Kidney (tissue), 14 donors: ENCODE results near the gene HIF3A. TPM values are rescaled to one million over a fixed set of nuclear protein-coding genes. Genes with fewer than 3 reads are reported as not detected.
"Not testable (repeated sequence)": the region's sequence is repeated elsewhere in the genome, so short reads cannot be mapped to it uniquely, and the experiment has no call there.

ENCODE experiments used
- DNase-seq, 5 donors: peaks; one replicate each; pipeline ENCODE4 v3.0.0-alpha.2; 2013 to 2020
- FAIRE-seq: peaks from 2 replicates; lab custom pipeline; 2012; peaks lifted over from hg19 to GRCh38; lab: Jason Lieb, UNC
- H3K27ac ChIP-seq, 2 donors: one replicate each; pipeline ENCODE4 v1.7.0; 2013; ENCODE audit warnings: low read depth in 2 of 2, low read length in 2 of 2, inconsistent platforms in 1 of 2
- H3K27me3 ChIP-seq: one replicate; pipeline ENCODE4 v1.7.1; 2013; ENCODE audit warnings: low read length, inconsistent platforms; ENCODE audit not compliant: control insufficient read depth, insufficient read depth
- H3K36me3 ChIP-seq, 3 donors: one replicate each; pipeline versions ENCODE4 v1.7.0 to v1.7.1; 2013; ENCODE audit warnings: low read length in 3 of 3, control low read depth in 1 of 3, inconsistent platforms in 1 of 3; ENCODE audit not compliant: insufficient read depth in 3 of 3, control insufficient read depth in 2 of 3
- H3K4me1 ChIP-seq, 3 donors: one replicate each; pipeline versions ENCODE4 v1.7.0 to v1.7.1; 2013; ENCODE audit warnings: low read length in 3 of 3, inconsistent platforms in 1 of 3, low read depth in 1 of 3; ENCODE audit not compliant: control insufficient read depth in 2 of 3, insufficient read depth in 2 of 3
- H3K4me3 ChIP-seq, 3 donors: one replicate each; pipeline versions ENCODE4 v1.7.0 to v1.8.1; 2013; ENCODE audit warnings: low read length in 3 of 3, control low read depth in 1 of 3, inconsistent platforms in 1 of 3
- H3K9ac ChIP-seq, 3 donors: one replicate each; pipeline versions ENCODE4 v1.7.0 to v1.7.1; 2013; ENCODE audit warnings: low read length in 3 of 3, control low read depth in 1 of 3, inconsistent platforms in 1 of 3
- H3K9me3 ChIP-seq, 3 donors: one replicate each; pipeline versions ENCODE4 v1.7.0 to v1.7.1; 2013; ENCODE audit warnings: low read length in 3 of 3, control low read depth in 1 of 3, inconsistent platforms in 1 of 3; ENCODE audit not compliant: control insufficient read depth in 2 of 3, insufficient read depth in 1 of 3
- CTCF ChIP-seq: IDR thresholded peaks from 3 replicates; pipeline ENCODE4 v1.5.1; 2012; ENCODE audit warnings: mild to moderate bottlenecking, moderate library complexity, borderline replicate concordance; ENCODE audit not compliant: insufficient read depth; ENCODE audit errors: extremely low read depth
- intact Hi-C: fragments of 100-400 bp; cut with DNase I; formaldehyde crosslinking; loops from one replicate; pipeline ENCODE4 v1.11.1; 2022
- polyA plus RNA-seq: library from polyadenylated mRNA; stranded (reverse); fragments of 350-450 nt; fragmentation: Illumina TruSeq; extraction: RNeasy Lipid Tissue Mini Kit (QIAGEN cat#74804); gene quantifications from one replicate; pipeline ENCODE4 v1.2.3, GENCODE V29; 2014; ENCODE audit warnings: low read depth, low replicate concordance; ENCODE audit not compliant: insufficient read depth
- total RNA-seq: library from RNA; stranded (reverse); fragmentation: NEBNext Ultra II Directional; extraction: Animal tissue kit (Norgen Biotek cat#: 25700); gene quantifications from one replicate; pipeline ENCODE4 v1.2.1, GENCODE V29; 2021
- donor health status: control.
- donor health status: control.
- donor health status: control.
- donor health status: control.
- donor health status: control.
- donor health status: DM: yes; HTN: yes; CAD: no.
- donor health status: Normal renal cell carcinoma (clear cell type).

Gene HIF3A
- total and polyA plus RNA-seq, 2 donors from 2014 or later = 3.3 to 40.4 TPM

GRCh38 chr19:46372901-46373490 is 76.2 kb downstream of the HIF3A start:
- H3K27me3 ChIP-seq = no peaks in the 10 kb centered on the region
- H3K4me1 ChIP-seq = peaks cover 0 to 24% (median 5%) of the 10 kb centered on the region in 3 donors
- no peaks in the 10 kb centered on the region for H3K9me3 ChIP-seq
- TF ChIP-seq CTCF = peak; percentile 2
- intact Hi-C loops = no loop called here
- H3K4me3 ChIP-seq = no peak overlapping the region
- peak overlapping the region in 1 of 2 donors; percentile 9 for H3K27ac ChIP-seq
- FAIRE-seq (no peak), DNase-seq (peak in 2 of 5 donors; percentile 37 to 76)
- H3K36me3 ChIP-seq = peaks cover 0 to 15% (median 15%) of the 10 kb centered on the region in 3 donors
- no peak overlapping the region for H3K9ac ChIP-seq

- H3K4me1 ChIP-seq = peaks cover 0 to 24% (median 5%) of the 10 kb centered on the region in 3 donors
- H3K27ac ChIP-seq = peak overlapping the region; percentile 65 to 74
- H3K27me3 ChIP-seq = no peaks in the 10 kb centered on the region
- H3K9me3 ChIP-seq = no peaks in the 10 kb centered on the region
- intact Hi-C loops = no loop called here
- H3K4me3 ChIP-seq = no peak overlapping the region
- FAIRE-seq = no peak
- DNase-seq = peak in 4 of 5 donors; percentile 40 to 98 (median 54)
- peaks cover 0 to 15% (median 15%) of the 10 kb centered on the region in 3 donors for H3K36me3 ChIP-seq
- no peak overlapping the region for H3K9ac ChIP-seq
- no peak for TF ChIP-seq CTCF
Observed at GRCh38 chr19:46373491-46374359, 76.9 kb downstream of the HIF3A start.

GRCh38 chr19:46374536-46375475 is 78.0 kb downstream of the HIF3A start:
- Histone ChIP-seq H3K36me3 (peaks cover 0 to 15% (median 15%) of the 10 kb centered on the region in 3 donors), H3K27ac (peak overlapping the region in 1 of 2 donors; percentile 74)

GRCh38 chr19:46375476-46376067 is 78.7 kb downstream of the HIF3A start:
- H3K4me3 ChIP-seq, H3K9me3 ChIP-seq, DNase-seq, intact Hi-C loops, H3K27me3 ChIP-seq, H3K27ac ChIP-seq, FAIRE-seq, H3K9ac ChIP-seq: not testable (repeated sequence)
- Histone ChIP-seq H3K4me1 (peaks cover 0 to 24% (median 5%) of the 10 kb centered on the region in 3 donors), H3K36me3 (peaks cover 0 to 15% (median 15%) of the 10 kb centered on the region in 3 donors)

More at GRCh38 chr19:46374536-46375475, 78.0 kb downstream of the HIF3A start:
- H3K4me1 ChIP-seq = peaks cover 0 to 24% (median 5%) of the 10 kb centered on the region in 3 donors
- intact Hi-C loops = no loop called here
- H3K27me3 ChIP-seq = no peaks in the 10 kb centered on the region
- TF ChIP-seq CTCF = no peak
- FAIRE-seq = no peak
- no peak for DNase-seq
- no peaks in the 10 kb centered on the region for H3K9me3 ChIP-seq
- H3K9ac ChIP-seq = no peak overlapping the region
- H3K4me3 ChIP-seq = no peak overlapping the region
